IPS-20b (cell line): ENCODE data around the gene CLSTN1.
A peak's percentile ranks its signal among the peaks of the same experiment; 100 is the strongest.

Experiments used
- H3K27ac ChIP-seq: one replicate; pipeline ENCODE4 v1.5.1; 2013; ENCODE audit warnings: low read length
- H3K27me3 ChIP-seq: 2 replicates; pipeline ENCODE4 v1.6.1; 2013; ENCODE audit warnings: mild to moderate bottlenecking, low read length, inconsistent platforms; ENCODE audit not compliant: insufficient read depth
- H3K36me3 ChIP-seq: 2 replicates; pipeline ENCODE4 v1.6.1; 2013; ENCODE audit warnings: low read depth, mild to moderate bottlenecking, inconsistent platforms, low read length, moderate library complexity; ENCODE audit not compliant: insufficient read depth
- H3K4me1 ChIP-seq: 2 replicates; pipeline ENCODE4 v1.6.1; 2013; ENCODE audit warnings: mild to moderate bottlenecking, control low read depth, inconsistent platforms, low read length, moderate library complexity; ENCODE audit not compliant: insufficient read depth
- H3K4me3 ChIP-seq: 2 replicates; pipeline ENCODE4 v1.5.1; 2013; ENCODE audit warnings: mild to moderate bottlenecking, low read length, inconsistent platforms
- H3K9ac ChIP-seq: 2 replicates; pipeline ENCODE4 v1.6.1; 2013; ENCODE audit warnings: low read depth, mild to moderate bottlenecking, inconsistent platforms, low read length, moderate library complexity
- H3K9me3 ChIP-seq: 2 replicates; pipeline ENCODE4 v1.6.1; 2013; ENCODE audit warnings: mild to moderate bottlenecking, low read depth, low read length, inconsistent platforms; ENCODE audit not compliant: insufficient read depth

The CLSTN1 gene

GRCh38 chr1:9840176-9840575, 16.4 kb upstream of the CLSTN1 start:
- H3K27ac ChIP-seq = no peak overlapping the region

GRCh38 chr1:9838946-9839345, 15.2 kb upstream of the CLSTN1 start:
- Histone ChIP-seq H3K4me3 (no peak overlapping the region), H3K4me1 (peaks cover 11% of the 10 kb centered on the region; the same call in 1 of the 2 replicates), H3K9me3 (no peaks in the 10 kb centered on the region), H3K36me3 (no peaks in the 10 kb centered on the region), H3K27me3 (no peaks in the 10 kb centered on the region; the same call in 1 of the 2 replicates), H3K27ac (no peak overlapping the region), H3K9ac (no peak overlapping the region)

More at GRCh38 chr1:9840176-9840575, 16.4 kb upstream of the CLSTN1 start:
- H3K4me1 ChIP-seq = peaks cover 9% of the 10 kb centered on the region; the same call in 1 of the 2 replicates
- no peaks in the 10 kb centered on the region; the same call in 1 of the 2 replicates for H3K27me3 ChIP-seq
- H3K4me3 ChIP-seq = no peak overlapping the region
- H3K9me3 ChIP-seq = no peaks in the 10 kb centered on the region
- no peak overlapping the region for H3K9ac ChIP-seq
- H3K36me3 ChIP-seq = no peaks in the 10 kb centered on the region

- peaks cover 11% of the 10 kb centered on the region; the same call in 1 of the 2 replicates for H3K4me1 ChIP-seq
- no peak overlapping the region for H3K4me3 ChIP-seq
- H3K27ac ChIP-seq = no peak overlapping the region
- no peaks in the 10 kb centered on the region; the same call in 1 of the 2 replicates for H3K27me3 ChIP-seq
- H3K36me3 ChIP-seq = no peaks in the 10 kb centered on the region
- H3K9me3 ChIP-seq = no peaks in the 10 kb centered on the region
- no peak overlapping the region for H3K9ac ChIP-seq
These were observed 12.8 kb upstream of the CLSTN1 start for GRCh38 chr1:9836632-9836960.

GRCh38 chr1:9835758-9836631, 12.2 kb upstream of the CLSTN1 start:
- Histone ChIP-seq H3K36me3 (no peaks in the 10 kb centered on the region), H3K4me3 (peak overlapping the region; percentile 43; the same call in 1 of the 2 replicates), H3K9ac (peak overlapping the region; percentile 39; the same call in 1 of the 2 replicates), H3K4me1 (peaks cover 11% of the 10 kb centered on the region; the same call in 1 of the 2 replicates), H3K27ac (no peak overlapping the region), H3K27me3 (no peaks in the 10 kb centered on the region; the same call in 1 of the 2 replicates), H3K9me3 (no peaks in the 10 kb centered on the region)

GRCh38 chr1:9835404-9835757, 11.6 kb upstream of the CLSTN1 start:
- peak overlapping the region; percentile 43; the same call in 1 of the 2 replicates for H3K4me3 ChIP-seq
- H3K4me1 ChIP-seq = peaks cover 11% of the 10 kb centered on the region; the same call in 1 of the 2 replicates
- no peaks in the 10 kb centered on the region for H3K36me3 ChIP-seq
- H3K9ac ChIP-seq = peak overlapping the region; percentile 39; the same call in 1 of the 2 replicates
- H3K27ac ChIP-seq = no peak overlapping the region
- no peaks in the 10 kb centered on the region; the same call in 1 of the 2 replicates for H3K27me3 ChIP-seq
- no peaks in the 10 kb centered on the region for H3K9me3 ChIP-seq

- Histone ChIP-seq H3K9ac (no peak overlapping the region), H3K4me1 (peaks cover 11% of the 10 kb centered on the region; the same call in 1 of the 2 replicates), H3K9me3 (no peaks in the 10 kb centered on the region), H3K27me3 (no peaks in the 10 kb centered on the region; the same call in 1 of the 2 replicates), H3K27ac (no peak overlapping the region), H3K4me3 (no peak overlapping the region), H3K36me3 (no peaks in the 10 kb centered on the region)
These were observed 9.9 kb upstream of the CLSTN1 start for GRCh38 chr1:9833632-9834031.

- Histone ChIP-seq H3K9me3 (no peaks in the 10 kb centered on the region), H3K4me3 (no peak overlapping the region), H3K4me1 (no peaks in the 10 kb centered on the region; the same call in 1 of the 2 replicates), H3K36me3 (no peaks in the 10 kb centered on the region), H3K27ac (no peak overlapping the region), H3K27me3 (peaks cover 30% of the 10 kb centered on the region), H3K9ac (no peak overlapping the region)
These were observed 3.9 kb upstream of the CLSTN1 start for GRCh38 chr1:9827558-9828185.

GRCh38 chr1:9826616-9827015, 2.9 kb upstream of the CLSTN1 start:
- peaks cover 40% of the 10 kb centered on the region for H3K27me3 ChIP-seq
- no peaks in the 10 kb centered on the region for H3K9me3 ChIP-seq
- no peak overlapping the region for H3K9ac ChIP-seq
- no peaks in the 10 kb centered on the region for H3K36me3 ChIP-seq
- H3K27ac ChIP-seq = no peak overlapping the region
- H3K4me1 ChIP-seq = no peaks in the 10 kb centered on the region; the same call in 1 of the 2 replicates
- no peak overlapping the region for H3K4me3 ChIP-seq

GRCh38 chr1:9826087-9826486, 2.3 kb upstream of the CLSTN1 start:
- Histone ChIP-seq H3K27me3 (peaks cover 40% of the 10 kb centered on the region), H3K4me1 (no peaks in the 10 kb centered on the region; the same call in 1 of the 2 replicates), H3K36me3 (no peaks in the 10 kb centered on the region), H3K9ac (no peak overlapping the region), H3K27ac (no peak overlapping the region), H3K4me3 (no peak overlapping the region), H3K9me3 (no peaks in the 10 kb centered on the region)

- no peak overlapping the region for H3K27ac ChIP-seq
- H3K9ac ChIP-seq = no peak overlapping the region
- no peaks in the 10 kb centered on the region for H3K36me3 ChIP-seq
- peaks cover 40% of the 10 kb centered on the region for H3K27me3 ChIP-seq
- peak overlapping the region; percentile 71; the same call in 1 of the 2 replicates for H3K4me3 ChIP-seq
- no peaks in the 10 kb centered on the region for H3K9me3 ChIP-seq
- H3K4me1 ChIP-seq = peaks cover 3% of the 10 kb centered on the region; the same call in 1 of the 2 replicates
These were observed 1.6 kb upstream of the CLSTN1 start for GRCh38 chr1:9825093-9826074.

GRCh38 chr1:9824702-9825089, 931 bp upstream of the CLSTN1 start:
- peaks cover 3% of the 10 kb centered on the region; the same call in 1 of the 2 replicates for H3K4me1 ChIP-seq
- H3K4me3 ChIP-seq = peak overlapping the region; percentile 71; the same call in 1 of the 2 replicates
- no peak overlapping the region for H3K27ac ChIP-seq
- no peaks in the 10 kb centered on the region for H3K9me3 ChIP-seq
- peaks cover 40% of the 10 kb centered on the region for H3K27me3 ChIP-seq
- H3K36me3 ChIP-seq = no peaks in the 10 kb centered on the region
- H3K9ac ChIP-seq = no peak overlapping the region
